Astrocyte of the spinal cord (primary cell): Measurements from ENCODE around the gene ADPRS.

Experiments used
- DNase-seq: peaks from one replicate; pipeline ENCODE4 v3.0.0; 2011; ENCODE audit warnings: low read depth, low spot score
- H3K4me3 ChIP-seq: 2 replicates; pipeline ENCODE4 v1.5.1; 2011; ENCODE audit warnings: low read depth, mild to moderate bottlenecking, low read length, moderate library complexity
- CTCF ChIP-seq: IDR thresholded peaks from 2 replicates; pipeline ENCODE4 v1.5.1; 2012; ENCODE audit warnings: low read depth, mild to moderate bottlenecking, low read length, inconsistent platforms
- in situ Hi-C: cut with HindIII; loops from 2 replicates; pipeline ENCODE4 v1.10.0; 2017; ENCODE audit warnings: low sequenced_read_pairs

The ADPRS gene

DNA sequence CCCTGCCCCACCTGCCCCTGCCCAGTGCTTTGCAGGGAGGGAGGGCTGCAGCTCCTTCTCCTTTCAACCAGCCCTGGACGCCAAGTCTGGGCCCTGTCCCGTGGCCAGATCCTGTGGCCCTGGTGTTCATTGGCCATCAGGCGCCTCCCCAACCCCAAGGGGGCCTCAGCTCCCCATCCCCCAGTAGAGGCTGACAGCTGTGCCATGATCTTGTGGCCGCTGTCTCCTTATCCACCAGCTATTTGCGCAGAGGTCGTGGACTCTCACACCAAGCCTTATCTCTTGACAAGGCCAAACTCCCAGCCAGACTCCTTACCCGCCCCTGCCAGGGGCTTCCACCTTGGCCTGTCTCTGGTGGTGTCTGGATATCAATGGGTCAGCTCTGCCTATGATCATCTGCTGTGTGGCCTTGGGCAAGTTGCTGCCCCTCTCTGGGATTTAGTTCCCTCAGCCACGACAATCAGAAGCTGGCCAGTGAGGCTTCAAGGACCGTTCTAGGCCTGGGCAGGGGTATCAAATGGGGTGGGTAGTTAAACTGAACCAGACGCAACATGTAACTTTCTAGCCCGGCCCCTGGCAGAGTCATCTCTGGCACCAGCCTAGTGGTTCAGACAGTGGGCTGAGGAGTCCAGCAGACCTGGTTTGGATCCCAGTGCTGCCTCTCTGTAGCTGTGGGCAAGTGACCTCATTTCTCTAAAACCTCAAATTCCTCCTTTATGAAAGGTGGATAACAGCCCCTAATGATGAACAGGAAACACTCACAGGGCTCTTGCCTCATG lies 39.6 kb downstream of the ADPRS start:
- DNase-seq, result peak; percentile 71
- no peak overlapping the region for H3K4me3 ChIP-seq
- in situ Hi-C loops, result loop anchor here (25.0 kb wide), 2 partner anchors 159 to 284 kb away; no protein-coding TSS in a partner anchor
- TF ChIP-seq CTCF, result no peak

DNA sequence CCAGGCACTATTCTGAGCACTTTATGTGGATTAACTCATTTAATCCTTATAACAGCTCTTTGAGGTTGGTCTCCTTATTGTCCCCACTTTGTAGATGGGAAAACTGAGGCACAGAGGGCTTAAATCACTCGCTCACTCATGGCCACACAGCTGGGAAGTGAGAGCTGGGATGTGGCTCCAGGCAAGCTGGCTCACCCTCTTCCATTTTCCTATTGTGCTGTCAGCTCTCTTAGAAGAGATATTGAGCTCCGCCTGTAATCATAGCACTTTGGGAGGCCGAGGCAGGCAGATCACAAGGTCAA lies 40.2 kb downstream of the ADPRS start:
- no peak overlapping the region for H3K4me3 ChIP-seq
- no peak for DNase-seq
- TF ChIP-seq CTCF, result no peak
- in situ Hi-C loops, result loop anchor here (25.0 kb wide), 2 partner anchors 158 to 283 kb away; no protein-coding TSS in a partner anchor

- in situ Hi-C loops, result loop anchor here (25.0 kb wide), 2 partner anchors 155 to 280 kb away; no protein-coding TSS in a partner anchor
- no peak overlapping the region for H3K4me3 ChIP-seq
- TF ChIP-seq CTCF, result no peak
- DNase-seq, result no peak
Measured at GRCh38 chr1:36132029-36132428, 43.3 kb downstream of the ADPRS start.

GRCh38 chr1:36133484-36133883 lies 44.8 kb downstream of the ADPRS start:
- no peak for TF ChIP-seq CTCF
- in situ Hi-C loops, result loop anchor here (25.0 kb wide), 2 partner anchors 154 to 279 kb away; no protein-coding TSS in a partner anchor
- no peak overlapping the region for H3K4me3 ChIP-seq
- DNase-seq, result peak; percentile 91

DNA sequence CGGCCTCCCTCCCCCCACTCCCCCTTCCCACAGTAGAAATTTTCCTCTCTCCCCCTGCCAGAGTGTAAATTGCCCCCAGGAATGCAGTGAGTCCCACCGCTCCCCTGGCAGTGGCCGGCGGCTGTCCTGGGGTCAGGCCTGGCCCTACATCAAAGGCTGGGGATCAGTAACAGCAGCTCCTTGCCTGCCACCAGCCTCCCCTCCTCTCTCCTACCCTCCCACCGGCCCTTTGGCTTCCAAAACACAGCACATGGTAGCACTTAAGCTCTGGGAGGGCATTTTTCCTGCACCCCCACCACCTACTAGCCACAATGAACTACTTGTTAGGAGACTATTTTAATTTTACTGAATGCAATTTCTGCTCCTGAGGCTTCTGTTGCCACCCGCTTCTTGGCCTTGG lies 45.3 kb downstream of the ADPRS start:
- in situ Hi-C loops, result loop anchor here (25.0 kb wide), 2 partner anchors 153 to 278 kb away; no protein-coding TSS in a partner anchor
- no peak for DNase-seq
- TF ChIP-seq CTCF, result no peak
- no peak overlapping the region for H3K4me3 ChIP-seq

GRCh38 chr1:36134505-36135329 lies 46.0 kb downstream of the ADPRS start:
- peak; percentile 81 for TF ChIP-seq CTCF
- in situ Hi-C loops, result loop anchor here (25.0 kb wide), 2 partner anchors 153 to 278 kb away; no protein-coding TSS in a partner anchor
- peak; percentile 57 for DNase-seq

More at GRCh38 chr1:36134505-36135329, 46.0 kb downstream of the ADPRS start:
- no peak overlapping the region for H3K4me3 ChIP-seq
